ENCODE measurements around the gene RNF135.
"Not testable (repeated sequence)": the region's sequence is repeated elsewhere in the genome, so short reads cannot be mapped to it uniquely, and the experiment has no call there.

Gene RNF135

GRCh38 chr17:30928584-30928983 is 42.3 kb upstream of the RNF135 start:
- DNase-seq (ENCODE audit: low read depth): no peak
- no peak overlapping the region for H3K4me3 ChIP-seq (ENCODE audit: low read depth, low read length)
- no peak for TF ChIP-seq CTCF (conservative IDR thresholded peaks at IDR 0.05; ENCODE audit: low read depth, low read length)

- no peak for TF ChIP-seq CTCF (conservative IDR thresholded peaks at IDR 0.05; ENCODE audit: low read depth, low read length)
- H3K4me3 ChIP-seq (ENCODE audit: low read depth, low read length): no peak overlapping the region
- DNase-seq (ENCODE audit: low read depth): no peak
Measured at GRCh38 chr17:30929081-30929633, 41.7 kb upstream of the RNF135 start.

GRCh38 chr17:30929861-30930260 is 41.0 kb upstream of the RNF135 start:
- DNase-seq (ENCODE audit: low read depth); H3K4me3 ChIP-seq (ENCODE audit: low read depth, low read length): not testable (repeated sequence)

GRCh38 chr17:30930495-30930894 is 40.3 kb upstream of the RNF135 start:
- no peak overlapping the region for H3K4me3 ChIP-seq (ENCODE audit: low read depth, low read length)
- no peak for DNase-seq (ENCODE audit: low read depth)
- TF ChIP-seq CTCF (conservative IDR thresholded peaks at IDR 0.05; ENCODE audit: low read depth, low read length): no peak

- not testable (repeated sequence) for DNase-seq (ENCODE audit: low read depth); H3K4me3 ChIP-seq (ENCODE audit: low read depth, low read length)
Measured at GRCh38 chr17:30931582-30931981, 39.3 kb upstream of the RNF135 start.

- no peak for DNase-seq (ENCODE audit: low read depth)
- no peak overlapping the region for H3K4me3 ChIP-seq (ENCODE audit: low read depth, low read length)
- TF ChIP-seq CTCF (conservative IDR thresholded peaks at IDR 0.05; ENCODE audit: low read depth, low read length): no peak
Measured at GRCh38 chr17:30933966-30934365, 36.9 kb upstream of the RNF135 start.

GRCh38 chr17:30939051-30939689 is 31.7 kb upstream of the RNF135 start:
- no peak for TF ChIP-seq CTCF (conservative IDR thresholded peaks at IDR 0.05; ENCODE audit: low read depth, low read length)
- DNase-seq (ENCODE audit: low read depth): no peak
- no peak overlapping the region for H3K4me3 ChIP-seq (ENCODE audit: low read depth, low read length)

- TF ChIP-seq CTCF (conservative IDR thresholded peaks at IDR 0.05; ENCODE audit: low read depth, low read length): no peak
- no peak overlapping the region for H3K4me3 ChIP-seq (ENCODE audit: low read depth, low read length)
- DNase-seq (ENCODE audit: low read depth): no peak
Measured at GRCh38 chr17:30942308-30943079, 28.3 kb upstream of the RNF135 start.
